Renal cortical epithelial cell (primary cell): Measurements from ENCODE around the gene ATP8B2. TPM values are rescaled to one million over a fixed set of nuclear protein-coding genes. Genes with fewer than 3 reads are reported as not detected.
"Not testable (repeated sequence)": the region's sequence is repeated elsewhere in the genome, so short reads cannot be mapped to it uniquely, and the experiment has no call there.

ENCODE experiments used
- DNase-seq: peaks from one replicate; pipeline ENCODE4 v3.0.0-alpha.2; 2011; ENCODE audit warnings: low read depth
- total RNA-seq: library from RNA; depleted of rRNA; stranded (reverse); fragments of >200 nt; gene quantifications from 2 replicates; pipeline ENCODE4 v1.2.3, GENCODE V29; 2014

Gene ATP8B2
- total RNA-seq, 1 donor from 2014 or later = 46.3 TPM

- peak; percentile 72 for DNase-seq
Observed at GRCh38 chr1:154325583-154326545, 539 bp downstream of the ATP8B2 start.

GRCh38 chr1:154326546-154327465, 1.5 kb downstream of the ATP8B2 start:
- DNase-seq = no peak

- DNase-seq = no peak
Observed at GRCh38 chr1:154327466-154328317, 2.4 kb downstream of the ATP8B2 start.

- peak; percentile 16 for DNase-seq
Observed at GRCh38 chr1:154328318-154329151, 3.2 kb downstream of the ATP8B2 start.

- DNase-seq = no peak
Observed at GRCh38 chr1:154329152-154329521, 3.8 kb downstream of the ATP8B2 start.

GRCh38 chr1:154329551-154330131, 4.3 kb downstream of the ATP8B2 start:
- DNase-seq = no peak

GRCh38 chr1:154330669-154331068, 5.3 kb downstream of the ATP8B2 start:
- DNase-seq = no peak

GRCh38 chr1:154334079-154335024, 9.0 kb downstream of the ATP8B2 start:
- DNase-seq = no peak

- DNase-seq = peak; percentile 58
Observed at GRCh38 chr1:154335025-154335714, 9.8 kb downstream of the ATP8B2 start.

GRCh38 chr1:154337253-154337894, 12.0 kb downstream of the ATP8B2 start:
- no peak for DNase-seq

GRCh38 chr1:154338875-154339274, 13.6 kb downstream of the ATP8B2 start:
- DNase-seq = no peak

GRCh38 chr1:154341366-154341765, 16.0 kb downstream of the ATP8B2 start:
- DNase-seq = not testable (repeated sequence)

- no peak for DNase-seq
Observed at GRCh38 chr1:154342132-154342531, 16.8 kb downstream of the ATP8B2 start.

- DNase-seq = no peak
Observed at GRCh38 chr1:154342836-154343472, 17.6 kb downstream of the ATP8B2 start.

GRCh38 chr1:154344977-154345837, 19.9 kb downstream of the ATP8B2 start:
- DNase-seq = no peak

GRCh38 chr1:154346276-154346917, 21.1 kb downstream of the ATP8B2 start:
- DNase-seq = no peak
